ENCODE measurements around the gene ABHD2. TPM values are rescaled to one million over a fixed set of nuclear protein-coding genes. Genes with fewer than 3 reads are reported as not detected.
"Not testable (repeated sequence)": the region's sequence is repeated elsewhere in the genome, so short reads cannot be mapped to it uniquely, and the experiment has no call there.

ABHD2 gene
- total and polyA plus RNA-seq, 2 experiments from 2014 or later, result 5.2 to 15.2 TPM

GRCh38 chr15:89231832-89232231, 143.6 kb downstream of the ABHD2 start:
- Mint-ChIP-seq H3K4me1 (no peaks in the 10 kb centered on the region; the same call in 2 of the 3 replicates), H3K27me3 (ENCODE audit: insufficient read depth, low read depth, poor library complexity) (peaks cover 2% of the 10 kb centered on the region), H3K36me3 (ENCODE audit: low read depth) (no peaks in the 10 kb centered on the region), H3K9me3 (no peaks in the 10 kb centered on the region; the same call in 2 of the 3 replicates), H3K4me3 (no peak overlapping the region), H3K27ac (no peak overlapping the region)
- H4K20me1 ChIP-seq (replicated peaks; ENCODE audit: insufficient read depth), result no peaks in the 10 kb centered on the region
- no peaks in the 10 kb centered on the region for H3K4me1 ChIP-seq (ENCODE audit: insufficient read depth)
- H3K27me3 ChIP-seq (ENCODE audit: insufficient read depth), result no peaks in the 10 kb centered on the region
- no peaks in the 10 kb centered on the region for H3K79me2 ChIP-seq (replicated peaks; ENCODE audit: insufficient read depth)
- no peak for DNase-seq (ENCODE audit: low spot score)
- ATAC-seq, result no peak
- H3K36me3 ChIP-seq (ENCODE audit: insufficient read depth), result no peaks in the 10 kb centered on the region
- no peak overlapping the region for H3K4me3 ChIP-seq
- H3K4me2 ChIP-seq, result no peak overlapping the region
- no peak overlapping the region for H3K27ac ChIP-seq (ENCODE audit: low read depth)
- TF ChIP-seq REST (IDR thresholded peaks at IDR 0.05; ENCODE audit: unreplicated experiment) (no peak), ZNF114 (CRISPR knock-in tag; IDR thresholded peaks at IDR 0.05) (no peak), ZNF331 (CRISPR knock-in tag; IDR thresholded peaks at IDR 0.05; ENCODE audit: low read depth) (no peak), POLR2AphosphoS5 (IDR thresholded peaks at IDR 0.05; ENCODE audit: low read depth) (no peak), ZNF462 (CRISPR knock-in tag; IDR thresholded peaks at IDR 0.05) (no peak)
- no peaks in the 10 kb centered on the region for H3F3A ChIP-seq (replicated peaks; ENCODE audit: low read depth)
- H3K9me2 ChIP-seq (ENCODE audit: insufficient read depth), result no peaks in the 10 kb centered on the region
- no peak overlapping the region for H2AFZ ChIP-seq

- not testable (repeated sequence) for H3K4me3 ChIP-seq; H3K36me3 Mint-ChIP-seq (ENCODE audit: low read depth); H3K4me3 Mint-ChIP-seq; ATAC-seq; H3K27me3 ChIP-seq (ENCODE audit: insufficient read depth); H2AFZ ChIP-seq; H4K20me1 ChIP-seq (replicated peaks; ENCODE audit: insufficient read depth); H3K27ac Mint-ChIP-seq; H3K9me2 ChIP-seq (ENCODE audit: insufficient read depth); H3K36me3 ChIP-seq (ENCODE audit: insufficient read depth); H3F3A ChIP-seq (replicated peaks; ENCODE audit: low read depth); H3K27ac ChIP-seq (ENCODE audit: low read depth); H3K4me2 ChIP-seq; DNase-seq (ENCODE audit: low spot score)
- peaks cover 12% of the 10 kb centered on the region for H3K79me2 ChIP-seq (replicated peaks; ENCODE audit: insufficient read depth)
- peaks cover 13% of the 10 kb centered on the region for H3K4me1 Mint-ChIP-seq
- peaks cover 12% of the 10 kb centered on the region for H3K9me3 Mint-ChIP-seq
- peaks cover 14% of the 10 kb centered on the region; the same call in 1 of the 2 replicates for H3K4me1 ChIP-seq (ENCODE audit: insufficient read depth)
- H3K27me3 Mint-ChIP-seq (ENCODE audit: insufficient read depth, low read depth, poor library complexity), result peaks cover 15% of the 10 kb centered on the region
Observed at GRCh38 chr15:89239883-89240810, 151.9 kb downstream of the ABHD2 start.

Data from GM23338 (cell line).